GM12872 (cell line): ENCODE results near the gene UNC13B.

Experiments
- TF ChIP-seq, protein P1 (sequence below): IDR thresholded peaks from 3 replicates; pipeline ENCODE4 v1.5.1; 2011; ENCODE audit warnings: low read depth, mild to moderate bottlenecking, low read length, moderate library complexity; ENCODE audit not compliant: insufficient read depth

Gene UNC13B

GRCh38 chr9:35380039-35380438 is 218.2 kb downstream of the UNC13B start:
- TF ChIP-seq, protein P1, sequence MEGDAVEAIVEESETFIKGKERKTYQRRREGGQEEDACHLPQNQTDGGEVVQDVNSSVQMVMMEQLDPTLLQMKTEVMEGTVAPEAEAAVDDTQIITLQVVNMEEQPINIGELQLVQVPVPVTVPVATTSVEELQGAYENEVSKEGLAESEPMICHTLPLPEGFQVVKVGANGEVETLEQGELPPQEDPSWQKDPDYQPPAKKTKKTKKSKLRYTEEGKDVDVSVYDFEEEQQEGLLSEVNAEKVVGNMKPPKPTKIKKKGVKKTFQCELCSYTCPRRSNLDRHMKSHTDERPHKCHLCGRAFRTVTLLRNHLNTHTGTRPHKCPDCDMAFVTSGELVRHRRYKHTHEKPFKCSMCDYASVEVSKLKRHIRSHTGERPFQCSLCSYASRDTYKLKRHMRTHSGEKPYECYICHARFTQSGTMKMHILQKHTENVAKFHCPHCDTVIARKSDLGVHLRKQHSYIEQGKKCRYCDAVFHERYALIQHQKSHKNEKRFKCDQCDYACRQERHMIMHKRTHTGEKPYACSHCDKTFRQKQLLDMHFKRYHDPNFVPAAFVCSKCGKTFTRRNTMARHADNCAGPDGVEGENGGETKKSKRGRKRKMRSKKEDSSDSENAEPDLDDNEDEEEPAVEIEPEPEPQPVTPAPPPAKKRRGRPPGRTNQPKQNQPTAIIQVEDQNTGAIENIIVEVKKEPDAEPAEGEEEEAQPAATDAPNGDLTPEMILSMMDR = no peak

- TF ChIP-seq, protein P1 = no peak
Observed at GRCh38 chr9:35380619-35381018, 218.8 kb downstream of the UNC13B start.

DNA sequence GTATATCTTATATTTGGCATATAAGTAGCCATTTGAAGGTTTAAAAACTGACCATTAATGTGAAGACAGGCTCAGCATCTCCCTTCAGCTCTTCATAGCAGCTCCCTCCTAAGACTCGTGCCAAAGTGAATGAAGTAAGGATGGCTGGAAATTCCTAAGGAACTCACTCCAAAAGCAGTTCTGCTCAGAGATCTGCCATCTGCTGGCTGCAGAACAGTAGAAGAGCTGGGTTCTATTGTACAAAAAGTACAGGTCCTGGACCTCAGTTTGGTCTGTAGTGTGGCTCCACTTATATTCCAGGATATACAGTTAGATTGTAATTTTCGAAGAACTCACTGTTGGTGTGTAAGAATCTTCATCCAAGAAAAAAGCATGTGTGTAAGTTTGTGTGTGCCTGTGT is 223.2 kb downstream of the UNC13B start:
- TF ChIP-seq, protein P1 = no peak

DNA sequence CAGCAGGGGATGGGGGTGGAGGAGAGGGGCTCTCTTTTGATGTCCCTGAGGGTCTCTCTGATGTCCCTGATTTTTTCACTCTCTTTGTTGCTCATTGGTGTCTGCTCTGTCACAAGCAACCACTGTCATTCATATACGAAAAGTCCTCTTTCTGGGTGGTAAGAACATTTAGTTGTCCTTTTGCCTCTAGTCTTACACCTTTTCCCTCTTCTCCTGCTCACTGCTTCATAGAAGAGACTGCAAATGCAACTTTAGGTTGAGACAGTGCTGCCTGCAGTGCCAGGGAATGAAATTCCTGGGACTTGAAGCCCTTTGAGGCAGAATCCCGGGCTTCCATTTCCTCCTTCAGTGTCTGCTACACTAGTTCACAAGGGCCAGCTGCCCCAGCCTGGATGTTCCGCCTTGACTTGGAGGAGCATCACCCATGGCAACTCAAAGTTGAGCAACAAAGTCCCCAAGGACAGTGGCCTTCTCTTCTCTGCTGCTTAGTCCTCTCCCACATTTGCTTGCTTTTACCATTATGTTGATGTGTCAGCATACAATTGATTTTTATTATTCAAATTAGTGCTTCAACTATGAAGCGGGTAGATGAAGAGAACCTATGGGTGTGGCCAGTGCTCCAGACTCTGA is 233.4 kb downstream of the UNC13B start:
- TF ChIP-seq, protein P1 = no peak

DNA sequence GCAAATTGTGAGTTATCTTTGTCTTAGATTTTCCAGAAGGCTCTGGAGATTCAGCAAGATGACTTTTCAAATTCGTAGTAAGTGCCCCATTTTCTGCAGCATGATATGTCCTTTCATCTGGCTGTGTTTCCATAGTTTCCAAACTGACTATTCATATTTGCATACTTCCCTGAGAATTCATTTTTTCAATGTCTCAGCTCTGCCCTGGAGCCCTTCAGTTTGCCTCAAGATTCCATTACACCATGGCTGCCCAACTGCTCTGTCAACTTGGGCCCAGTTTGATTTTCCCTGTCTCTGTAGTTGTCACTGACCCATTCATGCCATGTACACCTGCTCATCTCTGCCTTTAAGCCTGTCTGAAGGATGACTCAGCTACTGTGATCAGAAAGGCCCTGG is 233.9 kb downstream of the UNC13B start:
- TF ChIP-seq, protein P1 = no peak

DNA sequence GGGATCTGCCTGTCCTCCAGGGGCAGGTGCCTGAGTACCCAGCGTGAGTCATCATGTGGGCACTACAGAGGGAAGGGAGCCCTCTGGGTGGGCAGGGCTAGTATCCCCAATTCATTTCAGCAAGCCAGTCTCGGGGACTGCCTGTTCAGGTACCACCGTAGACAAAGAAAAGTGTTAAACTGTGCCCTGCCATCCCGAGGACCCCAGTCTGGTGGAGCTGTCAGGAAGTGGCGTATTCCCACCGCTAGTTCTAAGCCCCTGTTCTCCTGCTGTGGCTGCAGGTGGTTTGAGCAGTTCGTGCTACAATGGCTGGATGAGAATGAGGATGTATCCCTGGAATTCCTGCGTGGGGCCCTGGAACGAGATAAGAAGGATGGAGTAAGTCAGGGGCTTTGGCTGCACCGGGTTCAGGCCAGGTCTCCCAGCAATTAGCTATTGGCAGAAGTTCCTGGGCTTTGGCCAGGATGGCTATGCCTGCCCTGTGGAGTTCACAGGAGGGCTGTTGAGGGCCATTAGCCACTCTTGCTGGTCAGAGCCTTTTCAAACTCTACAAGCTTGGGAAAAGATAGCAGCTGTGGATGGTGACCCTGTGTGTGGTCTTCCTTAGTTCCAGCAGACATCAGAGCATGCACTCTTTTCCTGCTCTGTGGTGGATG is 234.9 kb downstream of the UNC13B start:
- TF ChIP-seq, protein P1 = no peak

- TF ChIP-seq, protein P1 = no peak
Observed at GRCh38 chr9:35397216-35397698, 235.4 kb downstream of the UNC13B start.
